Activated T-cell treated with anti-CD3 and anti-CD28 coated beads, Interleukin-2, amount 50 U/mL, for 1 hour (primary cell): ENCODE data around the gene LMOD2.

ENCODE experiments used
- DNase-seq: peaks from one replicate; pipeline ENCODE4 v3.0.0-alpha.2; 2020

LMOD2 gene

DNA sequence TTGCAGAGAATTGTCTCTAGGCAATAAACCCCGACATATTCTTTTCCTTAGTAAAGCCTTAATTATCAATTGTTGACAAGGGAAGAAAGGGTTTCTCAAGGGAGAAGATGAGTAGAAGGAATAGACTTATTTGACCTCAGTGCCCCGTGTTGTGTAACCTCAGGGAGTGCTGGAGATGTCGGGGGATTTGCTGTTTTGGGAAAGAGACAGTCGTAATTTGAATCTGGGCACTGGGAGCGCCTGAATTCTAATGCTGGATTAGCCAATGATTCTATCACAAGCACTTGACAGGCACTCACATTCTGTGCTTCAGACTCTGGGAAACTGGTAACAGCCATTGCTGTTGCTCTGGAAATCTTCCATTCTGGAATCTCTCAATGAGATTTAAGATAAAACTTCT lies 13.8 kb upstream of the LMOD2 start:
- DNase-seq: no peak

GRCh38 chr7:123643495-123644441 lies 11.9 kb upstream of the LMOD2 start:
- no peak for DNase-seq

- DNase-seq: no peak
Observed at GRCh38 chr7:123645516-123645915, 10.2 kb upstream of the LMOD2 start.

- no peak for DNase-seq
Observed at GRCh38 chr7:123647106-123647730, 8.4 kb upstream of the LMOD2 start.

DNA sequence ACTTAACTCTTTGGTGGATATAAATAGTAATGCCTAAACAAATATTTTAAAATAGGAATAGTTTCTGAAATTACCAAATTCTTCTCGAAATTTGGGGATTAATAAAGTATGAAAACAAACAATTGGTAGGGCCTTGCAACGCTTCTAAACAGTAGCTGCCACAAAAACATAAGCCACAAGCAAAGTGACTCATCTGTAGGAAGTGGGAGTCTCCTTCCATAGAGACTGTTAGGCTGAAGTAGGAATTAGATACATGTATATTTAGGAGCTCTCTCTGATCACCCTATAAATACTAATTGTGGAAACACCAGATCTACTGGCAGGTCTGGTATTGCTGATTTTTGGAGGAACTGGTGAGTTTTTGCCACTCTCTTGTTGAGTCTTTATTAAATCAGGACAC lies 5.7 kb upstream of the LMOD2 start:
- DNase-seq: no peak

DNA sequence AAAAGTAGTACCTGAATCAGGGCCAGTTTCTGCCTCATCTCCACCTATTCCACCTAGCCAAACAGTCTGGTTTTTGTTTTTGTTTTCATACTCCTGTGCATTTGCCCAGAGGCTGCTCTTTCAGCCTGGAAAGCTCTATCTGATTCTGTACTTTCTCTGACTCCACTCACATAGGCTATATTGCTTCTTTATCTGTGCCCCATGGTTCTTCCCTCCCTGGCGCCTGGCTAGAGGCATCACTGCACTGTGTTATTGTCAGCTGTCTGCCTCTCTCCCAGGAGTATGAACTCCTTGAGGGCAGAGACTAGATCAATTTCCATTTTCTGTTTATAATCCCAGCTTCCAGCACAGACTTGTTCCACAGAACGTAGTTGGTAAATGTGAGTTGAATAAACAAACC lies 5.1 kb upstream of the LMOD2 start:
- DNase-seq: no peak

- DNase-seq: no peak
Observed at GRCh38 chr7:123652406-123652805, 3.3 kb upstream of the LMOD2 start.

- no peak for DNase-seq
Observed at GRCh38 chr7:123653162-123653561, 2.5 kb upstream of the LMOD2 start.

DNA sequence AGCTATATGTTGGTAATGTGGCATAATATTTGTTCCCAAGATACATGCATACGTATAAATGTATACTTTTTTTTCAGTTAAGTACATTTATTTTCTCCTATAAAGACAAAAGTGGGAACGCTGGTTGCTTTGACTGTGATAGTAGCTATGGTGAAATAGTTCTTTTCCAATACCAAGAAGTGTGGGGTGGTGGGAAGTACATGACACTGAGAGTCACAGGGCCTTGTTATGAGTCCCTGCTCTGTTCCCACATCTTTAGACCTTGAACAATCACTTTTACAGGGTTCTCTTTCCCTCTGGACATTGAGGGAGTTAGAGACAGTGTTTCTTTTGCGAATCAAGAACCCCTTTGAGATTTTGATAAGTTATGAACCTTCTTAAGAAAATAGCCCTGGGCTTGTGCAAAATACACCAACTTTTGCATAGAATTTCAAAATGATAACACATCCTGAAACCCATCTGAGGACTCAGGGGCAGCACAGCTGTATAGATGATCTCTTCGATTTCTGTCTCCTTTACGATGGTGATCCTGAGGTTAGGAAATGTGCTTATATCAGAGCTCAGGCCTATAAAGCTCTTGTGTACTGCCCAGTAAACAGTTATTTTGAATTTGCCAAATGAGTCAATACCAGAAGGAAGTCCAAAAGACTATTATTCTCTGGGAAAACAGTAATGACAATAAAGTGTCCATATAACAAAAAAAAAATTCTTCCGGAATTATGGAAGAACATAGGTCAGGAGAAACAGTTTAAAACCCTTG lies 1.1 kb downstream of the LMOD2 start:
- no peak for DNase-seq

DNA sequence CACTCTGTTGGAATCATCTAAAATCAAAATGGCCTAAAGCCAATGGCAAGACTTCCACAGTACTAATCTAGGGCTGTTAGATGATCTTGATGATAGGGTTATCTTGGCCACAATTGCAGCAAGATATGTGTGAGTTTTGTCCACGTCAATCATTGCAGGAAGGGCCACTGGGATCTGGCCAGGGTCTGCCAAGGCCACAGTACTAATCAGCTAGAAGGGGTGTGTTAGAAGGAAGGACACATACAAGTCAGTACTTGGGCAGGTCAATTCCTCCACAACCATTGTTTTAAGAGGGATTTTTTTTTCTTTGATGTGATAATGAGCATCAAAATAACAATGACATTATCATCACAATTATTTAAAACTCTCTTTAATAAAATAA lies 1.6 kb downstream of the LMOD2 start:
- DNase-seq: no peak

- DNase-seq: no peak
Observed at GRCh38 chr7:123658023-123658422, 2.4 kb downstream of the LMOD2 start.

- DNase-seq: no peak
Observed at GRCh38 chr7:123660514-123661354, 5.1 kb downstream of the LMOD2 start.

GRCh38 chr7:123661765-123662164 lies 6.1 kb downstream of the LMOD2 start:
- DNase-seq: no peak

DNA sequence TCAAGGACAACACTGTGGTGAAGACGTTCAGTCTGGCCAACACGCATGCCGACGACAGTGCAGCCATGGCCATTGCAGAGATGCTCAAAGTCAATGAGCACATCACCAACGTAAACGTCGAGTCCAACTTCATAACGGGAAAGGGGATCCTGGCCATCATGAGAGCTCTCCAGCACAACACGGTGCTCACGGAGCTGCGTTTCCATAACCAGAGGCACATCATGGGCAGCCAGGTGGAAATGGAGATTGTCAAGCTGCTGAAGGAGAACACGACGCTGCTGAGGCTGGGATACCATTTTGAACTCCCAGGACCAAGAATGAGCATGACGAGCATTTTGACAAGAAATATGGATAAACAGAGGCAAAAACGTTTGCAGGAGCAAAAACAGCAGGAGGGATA lies 6.6 kb downstream of the LMOD2 start:
- DNase-seq: no peak

DNA sequence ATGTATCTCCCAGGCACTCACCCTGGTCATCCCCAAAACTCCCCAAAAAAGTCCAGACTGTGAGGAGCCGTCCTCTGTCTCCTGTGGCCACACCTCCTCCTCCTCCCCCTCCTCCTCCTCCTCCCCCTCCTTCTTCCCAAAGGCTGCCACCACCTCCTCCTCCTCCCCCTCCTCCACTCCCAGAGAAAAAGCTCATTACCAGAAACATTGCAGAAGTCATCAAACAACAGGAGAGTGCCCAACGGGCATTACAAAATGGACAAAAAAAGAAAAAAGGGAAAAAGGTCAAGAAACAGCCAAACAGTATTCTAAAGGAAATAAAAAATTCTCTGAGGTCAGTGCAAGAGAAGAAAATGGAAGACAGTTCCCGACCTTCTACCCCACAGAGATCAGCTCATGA lies 7.1 kb downstream of the LMOD2 start:
- no peak for DNase-seq

DNA sequence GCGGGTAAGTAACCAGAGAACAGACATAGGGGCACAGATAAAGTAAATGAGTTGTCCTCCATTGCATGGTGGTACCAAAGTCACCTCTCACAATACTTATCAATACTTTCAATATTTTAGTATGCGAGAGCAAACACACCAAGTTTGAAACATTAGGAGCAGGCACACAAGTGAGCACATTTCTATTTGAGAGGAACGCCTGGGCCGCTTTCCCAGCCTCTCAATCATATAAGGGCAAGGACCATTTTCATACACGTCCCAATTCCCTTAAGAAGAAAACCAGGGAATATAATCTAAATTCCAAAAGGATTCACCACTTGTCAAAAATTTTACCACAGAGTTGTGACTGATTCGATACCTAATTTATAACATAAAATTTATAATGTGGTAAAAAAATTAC lies 7.5 kb downstream of the LMOD2 start:
- DNase-seq: no peak

- DNase-seq: no peak
Observed at GRCh38 chr7:123665157-123665556, 9.5 kb downstream of the LMOD2 start.

DNA sequence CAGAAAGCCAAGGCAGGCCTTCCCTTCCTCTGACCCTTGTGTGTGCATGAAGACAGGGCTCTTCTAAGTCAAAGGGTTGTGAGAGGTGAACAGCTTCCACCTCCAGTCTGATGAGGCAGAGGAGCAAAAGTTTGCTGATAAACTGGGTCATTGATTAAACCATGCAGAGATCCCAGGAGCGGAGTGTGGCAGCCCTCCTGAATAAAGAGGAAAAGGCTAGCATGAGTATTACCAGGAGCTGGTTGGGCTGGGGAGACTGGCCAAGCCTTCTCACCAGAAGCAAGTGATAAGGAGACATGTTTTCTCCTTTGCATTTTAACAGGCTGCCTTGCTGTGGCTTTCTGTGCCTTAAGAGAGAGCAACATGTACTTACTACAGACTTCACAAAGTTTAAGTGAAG lies 10.2 kb downstream of the LMOD2 start:
- DNase-seq: no peak

DNA sequence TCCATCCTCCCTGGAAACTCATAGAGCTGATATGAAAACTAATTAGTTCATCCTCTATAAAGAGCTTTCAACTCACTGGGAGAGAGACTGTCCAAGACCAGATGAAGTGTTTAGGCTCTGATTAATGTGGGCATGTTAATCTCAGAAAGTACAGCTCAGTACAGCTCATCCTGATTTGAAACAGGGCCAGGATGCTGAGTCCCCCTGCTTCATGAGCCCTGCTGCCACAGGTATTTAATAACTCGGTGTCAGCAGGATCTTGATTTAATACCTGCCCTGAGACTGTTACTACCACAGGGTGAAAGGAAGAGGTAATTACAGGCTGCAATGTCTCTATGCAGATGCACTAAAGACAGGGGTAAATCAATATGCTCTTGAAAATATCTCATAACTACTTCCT lies 10.8 kb downstream of the LMOD2 start:
- DNase-seq: no peak

- no peak for DNase-seq
Observed at GRCh38 chr7:123669485-123669884, 13.8 kb downstream of the LMOD2 start.

DNA sequence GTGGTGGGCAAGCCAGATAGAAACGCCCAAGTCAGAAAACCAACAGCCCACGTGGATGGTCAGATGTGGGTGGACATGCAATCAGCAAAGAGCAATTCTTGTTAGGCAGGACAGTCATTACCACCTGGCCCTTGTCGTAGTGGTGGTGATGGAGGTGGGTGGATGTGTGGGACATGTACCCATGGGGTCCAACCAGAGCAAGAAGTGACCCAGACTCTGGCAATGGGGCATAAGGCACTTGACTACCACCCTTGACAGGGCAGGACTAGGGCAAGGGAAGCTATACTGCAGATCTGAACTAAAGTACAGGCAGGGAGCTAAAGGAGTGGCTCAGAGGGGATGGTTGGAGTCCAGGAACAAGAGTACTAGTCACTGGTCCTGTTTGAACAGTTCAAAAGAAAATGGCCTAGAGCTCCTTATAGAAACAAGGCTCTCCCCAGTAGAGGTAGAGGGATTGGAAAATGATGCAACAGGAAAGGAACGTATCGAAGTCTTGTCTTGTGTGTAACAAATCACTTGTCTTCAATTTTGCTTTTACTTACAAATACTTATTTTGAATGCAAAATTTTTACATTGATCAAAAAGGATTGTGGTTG lies 17.6 kb downstream of the LMOD2 start:
- no peak for DNase-seq

GRCh38 chr7:123673752-123674398 lies 18.2 kb downstream of the LMOD2 start:
- DNase-seq: no peak
